ENCODE data around the gene RERG. TPM values are rescaled to one million over a fixed set of nuclear protein-coding genes. Genes with fewer than 3 reads are reported as not detected.

Gene RERG
- total RNA-seq, 1 donor from 2014 or later: 1.2 TPM

DNA sequence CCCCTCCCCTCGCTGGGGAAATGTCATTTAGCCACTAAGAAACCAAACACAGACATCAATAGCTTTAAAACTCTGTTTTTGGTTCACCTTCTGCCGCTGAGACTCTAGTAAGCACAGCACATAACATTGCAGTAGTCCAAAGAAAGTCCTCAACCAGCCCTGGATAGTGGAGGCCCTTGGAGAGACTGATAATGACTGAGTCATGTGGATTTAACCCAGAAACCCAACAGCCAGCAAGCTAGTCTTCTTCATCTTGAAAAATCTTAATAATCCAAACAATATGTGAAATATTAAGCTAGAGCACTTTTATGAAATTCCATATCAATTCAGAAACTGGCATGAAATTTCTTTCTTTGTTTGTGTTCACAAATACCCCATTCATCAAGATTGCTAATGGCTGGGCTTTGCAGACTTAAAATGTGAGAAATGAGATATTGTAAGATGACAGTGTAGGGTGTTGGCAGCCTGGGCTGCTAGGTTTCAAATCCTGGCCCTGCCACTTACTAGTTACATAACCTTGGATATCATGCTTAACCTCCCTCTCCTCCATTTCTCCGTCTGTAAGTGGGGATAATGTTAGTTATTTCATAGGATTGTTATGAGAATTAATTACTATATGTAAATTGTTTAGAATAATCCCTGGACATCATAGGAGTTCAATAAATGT is 40.1 kb downstream of the RERG start:
- no peak overlapping the region for H3K4me3 ChIP-seq (ENCODE audit: low read depth, low read length)
- no peaks in the 10 kb centered on the region for H3K27me3 ChIP-seq (ENCODE audit: control insufficient read depth, insufficient read depth, low read length)
- TF ChIP-seq, protein P1, sequence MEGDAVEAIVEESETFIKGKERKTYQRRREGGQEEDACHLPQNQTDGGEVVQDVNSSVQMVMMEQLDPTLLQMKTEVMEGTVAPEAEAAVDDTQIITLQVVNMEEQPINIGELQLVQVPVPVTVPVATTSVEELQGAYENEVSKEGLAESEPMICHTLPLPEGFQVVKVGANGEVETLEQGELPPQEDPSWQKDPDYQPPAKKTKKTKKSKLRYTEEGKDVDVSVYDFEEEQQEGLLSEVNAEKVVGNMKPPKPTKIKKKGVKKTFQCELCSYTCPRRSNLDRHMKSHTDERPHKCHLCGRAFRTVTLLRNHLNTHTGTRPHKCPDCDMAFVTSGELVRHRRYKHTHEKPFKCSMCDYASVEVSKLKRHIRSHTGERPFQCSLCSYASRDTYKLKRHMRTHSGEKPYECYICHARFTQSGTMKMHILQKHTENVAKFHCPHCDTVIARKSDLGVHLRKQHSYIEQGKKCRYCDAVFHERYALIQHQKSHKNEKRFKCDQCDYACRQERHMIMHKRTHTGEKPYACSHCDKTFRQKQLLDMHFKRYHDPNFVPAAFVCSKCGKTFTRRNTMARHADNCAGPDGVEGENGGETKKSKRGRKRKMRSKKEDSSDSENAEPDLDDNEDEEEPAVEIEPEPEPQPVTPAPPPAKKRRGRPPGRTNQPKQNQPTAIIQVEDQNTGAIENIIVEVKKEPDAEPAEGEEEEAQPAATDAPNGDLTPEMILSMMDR (IDR thresholded peaks at IDR 0.05; ENCODE audit: insufficient read depth, low read length, poor library complexity, severe bottlenecking): no peak
- no peak for DNase-seq (ENCODE audit: low read depth)
- H3K36me3 ChIP-seq (ENCODE audit: control insufficient read depth, insufficient read depth, low read length): no peaks in the 10 kb centered on the region

DNA sequence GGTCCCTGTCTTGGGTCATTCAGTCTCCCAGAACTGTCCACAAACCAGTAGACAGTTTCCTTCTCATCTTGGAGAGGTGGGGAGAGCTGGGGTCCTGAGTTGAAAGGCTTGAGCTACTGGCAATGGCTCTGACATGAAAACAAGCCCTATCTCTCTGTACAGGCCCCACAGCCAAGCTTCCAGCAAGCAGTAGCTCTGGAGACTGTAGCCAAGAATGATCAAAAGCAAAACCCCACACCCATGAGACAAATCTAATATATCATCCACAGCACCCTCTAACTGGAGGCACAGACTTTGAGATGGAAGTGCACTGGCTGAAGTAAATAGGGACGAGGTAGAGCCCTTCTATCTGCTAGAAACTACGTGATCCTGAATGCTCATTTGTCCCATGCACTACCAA is 40.9 kb downstream of the RERG start:
- Histone ChIP-seq H3K36me3 (ENCODE audit: control insufficient read depth, insufficient read depth, low read length) (no peaks in the 10 kb centered on the region), H3K4me3 (ENCODE audit: low read depth, low read length) (no peak overlapping the region), H3K27me3 (ENCODE audit: control insufficient read depth, insufficient read depth, low read length) (no peaks in the 10 kb centered on the region)
- no peak for DNase-seq (ENCODE audit: low read depth)
- TF ChIP-seq, protein P1 (IDR thresholded peaks at IDR 0.05; ENCODE audit: insufficient read depth, low read length, poor library complexity, severe bottlenecking): no peak

DNA sequence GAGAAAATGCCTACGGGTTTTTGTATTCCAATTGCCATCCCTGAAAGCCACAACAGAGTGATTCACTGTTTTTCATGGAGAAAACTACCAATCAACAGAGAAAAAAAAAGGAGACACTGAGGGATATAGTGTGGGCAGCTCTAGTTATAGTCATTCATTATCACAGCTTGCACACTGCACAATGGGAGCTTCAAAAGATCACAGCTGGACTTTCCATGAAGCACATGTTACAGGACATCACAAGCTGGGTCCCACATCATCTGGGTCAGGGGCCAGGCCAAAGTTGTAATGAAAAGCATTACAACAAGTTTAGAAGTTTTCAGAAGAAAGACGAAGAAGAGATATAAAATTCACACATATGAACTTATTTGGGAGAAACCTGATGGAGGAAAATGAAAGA is 41.5 kb downstream of the RERG start:
- no peaks in the 10 kb centered on the region for H3K27me3 ChIP-seq (ENCODE audit: control insufficient read depth, insufficient read depth, low read length)

DNA sequence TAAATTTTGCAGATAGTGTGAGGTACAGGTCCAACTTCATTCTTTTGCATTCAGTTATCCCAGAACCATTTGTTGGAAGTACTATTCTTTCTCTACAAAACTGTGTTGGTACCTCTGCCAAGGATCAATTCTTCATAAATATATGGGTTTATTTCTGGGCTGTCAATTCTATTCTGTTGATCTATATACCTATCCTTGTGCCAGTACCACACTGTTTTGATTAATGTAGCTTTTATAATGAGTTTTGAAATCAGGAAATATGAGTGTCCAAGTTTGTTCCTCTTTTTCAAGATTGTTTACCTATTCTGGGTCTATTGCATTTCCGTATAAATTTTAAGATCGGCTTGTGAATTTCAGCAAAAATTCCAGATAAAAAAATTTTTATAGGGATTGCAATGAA is 48.1 kb downstream of the RERG start:
- TF ChIP-seq, protein P1 (IDR thresholded peaks at IDR 0.05; ENCODE audit: insufficient read depth, low read length, poor library complexity, severe bottlenecking): no peak
- Histone ChIP-seq H3K4me3 (ENCODE audit: low read depth, low read length) (no peak overlapping the region), H3K27me3 (ENCODE audit: control insufficient read depth, insufficient read depth, low read length) (no peaks in the 10 kb centered on the region), H3K36me3 (ENCODE audit: control insufficient read depth, insufficient read depth, low read length) (no peaks in the 10 kb centered on the region)
- DNase-seq (ENCODE audit: low read depth): no peak

More for the DNA sequence above, 41.5 kb downstream of the RERG start:
- TF ChIP-seq, protein P1 (IDR thresholded peaks at IDR 0.05; ENCODE audit: insufficient read depth, low read length, poor library complexity, severe bottlenecking): no peak
- DNase-seq (ENCODE audit: low read depth): no peak
- Histone ChIP-seq H3K4me3 (ENCODE audit: low read depth, low read length) (no peak overlapping the region), H3K36me3 (ENCODE audit: control insufficient read depth, insufficient read depth, low read length) (no peaks in the 10 kb centered on the region)

DNA sequence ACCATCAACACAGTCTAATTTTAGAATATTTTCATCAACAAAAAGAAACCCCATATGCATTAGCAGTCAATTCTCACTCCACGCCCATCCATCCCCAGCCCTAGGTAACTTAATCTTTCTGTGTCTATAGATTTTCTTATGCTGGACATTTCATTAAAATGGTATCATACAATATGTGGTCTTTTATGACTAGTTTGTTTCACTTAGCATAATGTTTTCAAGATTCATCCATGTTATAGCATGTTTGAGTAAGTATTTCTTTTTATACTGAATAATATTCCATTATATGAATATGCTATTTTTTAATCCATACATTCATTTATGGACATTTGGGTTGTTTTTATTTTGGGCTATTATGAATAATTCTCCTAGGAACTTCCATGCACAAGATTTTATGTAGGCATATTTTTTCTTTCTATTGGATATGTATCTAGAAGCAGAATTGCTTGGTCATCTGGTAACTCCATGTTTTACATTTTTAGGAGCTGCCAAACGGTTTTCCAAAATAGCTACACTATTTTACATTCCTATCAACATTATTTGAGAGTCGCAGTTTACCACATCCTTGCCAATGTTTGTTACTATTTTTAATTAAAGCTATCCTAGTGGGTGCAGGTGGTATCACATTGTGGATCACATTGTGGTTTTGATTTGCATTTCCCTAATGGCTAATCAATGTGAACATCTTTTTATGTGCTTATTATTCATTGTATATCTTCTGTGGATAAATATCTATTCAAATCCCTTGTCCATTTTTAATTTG is 49.0 kb downstream of the RERG start:
- DNase-seq (ENCODE audit: low read depth): no peak

More for the DNA sequence above, 49.0 kb downstream of the RERG start:
- Histone ChIP-seq H3K27me3 (ENCODE audit: control insufficient read depth, insufficient read depth, low read length) (no peaks in the 10 kb centered on the region), H3K36me3 (ENCODE audit: control insufficient read depth, insufficient read depth, low read length) (no peaks in the 10 kb centered on the region), H3K4me3 (ENCODE audit: low read depth, low read length) (no peak overlapping the region)
- TF ChIP-seq, protein P1 (IDR thresholded peaks at IDR 0.05; ENCODE audit: insufficient read depth, low read length, poor library complexity, severe bottlenecking): no peak

Measured in kidney epithelial cell (primary cell).